Measurements from ENCODE around the gene KRT85.
"Not testable (repeated sequence)": the region's sequence is repeated elsewhere in the genome, so short reads cannot be mapped to it uniquely, and the experiment has no call there.

KRT85 gene

GRCh38 chr12:52323416-52324152 is 43.7 kb downstream of the KRT85 start:
- no peak for DNase-seq (ENCODE audit: low spot score)

GRCh38 chr12:52323001-52323400 is 44.3 kb downstream of the KRT85 start:
- no peak for DNase-seq (ENCODE audit: low spot score)

- no peak for DNase-seq (ENCODE audit: low spot score)
Measured at GRCh38 chr12:52322069-52322468, 45.2 kb downstream of the KRT85 start.

GRCh38 chr12:52321418-52321817 is 45.9 kb downstream of the KRT85 start:
- DNase-seq (ENCODE audit: low spot score): no peak

- DNase-seq (ENCODE audit: low spot score): no peak
Measured at GRCh38 chr12:52320784-52321400, 46.4 kb downstream of the KRT85 start, which contains the start of gene KRT83. Gene KRT83 (minus strand): TSS chr12:52321398. CDS start chr12:52321335, 63 bp downstream.

- no peak for DNase-seq (ENCODE audit: low spot score)
Measured at GRCh38 chr12:52319097-52319496, 48.2 kb downstream of the KRT85 start.

GRCh38 chr12:52318241-52318990 is 48.9 kb downstream of the KRT85 start:
- no peak for DNase-seq (ENCODE audit: low spot score)

GRCh38 chr12:52317468-52318052 is 49.7 kb downstream of the KRT85 start:
- no peak for DNase-seq (ENCODE audit: low spot score)

GRCh38 chr12:52316701-52317100 is 50.6 kb downstream of the KRT85 start:
- DNase-seq (ENCODE audit: low spot score): no peak

- DNase-seq (ENCODE audit: low spot score): no peak
Measured at GRCh38 chr12:52316290-52316689, 51.0 kb downstream of the KRT85 start.

- not testable (repeated sequence) for DNase-seq (ENCODE audit: low spot score)
Measured at GRCh38 chr12:52315721-52316120, 51.6 kb downstream of the KRT85 start.

GRCh38 chr12:52314511-52314910 is 52.8 kb downstream of the KRT85 start:
- no peak for DNase-seq (ENCODE audit: low spot score)

- DNase-seq (ENCODE audit: low spot score): no peak
Measured at GRCh38 chr12:52313926-52314325, 53.4 kb downstream of the KRT85 start.

- DNase-seq (ENCODE audit: low spot score): no peak
Measured at GRCh38 chr12:52313461-52313860, 53.8 kb downstream of the KRT85 start.

- DNase-seq (ENCODE audit: low spot score): no peak
Measured at GRCh38 chr12:52312086-52312485, 55.2 kb downstream of the KRT85 start.

- DNase-seq (ENCODE audit: low spot score): no peak
Measured at GRCh38 chr12:52311285-52311648, 56.0 kb downstream of the KRT85 start.

GRCh38 chr12:52310622-52311284 is 56.5 kb downstream of the KRT85 start:
- no peak for DNase-seq (ENCODE audit: low spot score)
